Psoas muscle (tissue), 8 donors: Measurements from ENCODE around the gene PRPS2. TPM values are rescaled to one million over a fixed set of nuclear protein-coding genes. Genes with fewer than 3 reads are reported as not detected.

Source experiments
- ATAC-seq, 4 donors: fragments of 200-7000 bp; cut with Tn5 transposase; one replicate each; pipeline ENCODE4 v1.9.1; 2020; ENCODE audit warnings: moderate library complexity in 3 of 4, mild to moderate bottlenecking in 2 of 4
- DNase-seq, 2 donors: peaks; one replicate each; pipeline ENCODE4 v3.0.0-alpha.2; 2020
- H3K27ac ChIP-seq: fragments of 200-600 bp; one replicate; pipeline ENCODE4 v1.8.0; 2022
- H3K27me3 ChIP-seq, 3 donors: fragments of 200-600 bp in 1 of 3; one replicate each; pipeline versions ENCODE4 v1.6.1 to v1.8.0; 2013 to 2022; ENCODE audit warnings: low read length in 2 of 3, mild to moderate bottlenecking in 2 of 3, moderate library complexity in 1 of 3; ENCODE audit not compliant: insufficient read depth in 3 of 3
- H3K36me3 ChIP-seq, 2 donors: fragments of 200-600 bp in 1 of 2; one replicate each; pipeline versions ENCODE4 v1.6.1 to v1.8.0; 2013 to 2022; ENCODE audit warnings: low read depth in 1 of 2, mild to moderate bottlenecking in 1 of 2, moderate library complexity in 1 of 2; ENCODE audit not compliant: insufficient read depth in 1 of 2
- H3K4me1 ChIP-seq: fragments of 200-600 bp; one replicate; pipeline ENCODE4 v1.8.0; 2022
- H3K4me3 ChIP-seq: fragments of 200-600 bp; one replicate; pipeline ENCODE4 v1.8.0; 2022; ENCODE audit warnings: mild to moderate bottlenecking
- H3K9me3 ChIP-seq: fragments of 200-600 bp; one replicate; pipeline ENCODE4 v1.8.0; 2022
- CTCF ChIP-seq: fragments of 200-600 bp; IDR thresholded peaks from one replicate; pipeline ENCODE4 v1.8.0; 2022; ENCODE audit warnings: antibody characterized with exemption
- WGBS, 3 donors: extraction: QIAGEN DNeasy Blood & Tissue Kit; methylation state at CpG; one replicate each; pipeline versions ENCODE4 v1.1.6 to v1.1.7; 2013; 5-methylcytosine and 5-hydroxymethylcytosine counted together
- intact Hi-C, 2 donors: fragments of 100-400 bp; cut with DNase I; formaldehyde crosslinking; loops; one replicate each; pipeline versions ENCODE4 v1.11.0 to v1.14.2; 2022
- polyA plus RNA-seq, 3 donors: library from polyadenylated mRNA; stranded (reverse); fragments of 200-250 nt; gene quantifications; one replicate each; pipeline ENCODE4 v1.2.3, GENCODE V29; 2013
- total RNA-seq, 4 donors: library from RNA; stranded (reverse); fragmentation: NEBNext Ultra II Directional in 2 of 4; extraction: Animal tissue kit (Norgen Biotek cat#: 25700) in 2 of 4; gene quantifications; one replicate each; pipeline versions ENCODE4 v1.2.1 to v1.2.4, GENCODE V29; 2021 to 2023
- donor health status: healthy with polysubstance abuse.
- donor health status: DM: no; HTN: no; CAD: no; lungs with moderate emphysema.
- donor health status: Bipolar disorder and iron deficiency.
- donor health status: healthy.
- donor health status: DM: yes; HTN: yes; CAD: no.
- donor health status: DM: no; HTN: no; CAD: no.
- donor health status: DM: no; HTN: no; CAD: no.
- donor health status: DM: yes; HTN: yes; CAD: no.

Gene PRPS2
- total and polyA plus RNA-seq, 7 donors: 0.97 to 3.5 (median 1.9) TPM

- H3K27ac ChIP-seq: no peak overlapping the region
- DNase-seq: no peak
- no peaks in the 10 kb centered on the region for H3K27me3 ChIP-seq
- no peak for TF ChIP-seq CTCF
- no peaks in the 10 kb centered on the region for H3K9me3 ChIP-seq
- H3K36me3 ChIP-seq: no peaks in the 10 kb centered on the region
- ATAC-seq: no peak
- no peaks in the 10 kb centered on the region for H3K4me1 ChIP-seq
- 81 to 93% (median 82%) methylated on average over 5 of the region's 5 CpGs for WGBS, 3 donors
- H3K4me3 ChIP-seq: no peak overlapping the region
- intact Hi-C loops: no loop called here
These were observed 11.5 kb downstream of the PRPS2 start for GRCh38 chrX:12802741-12803140.

GRCh38 chrX:12804655-12805054 is 13.4 kb downstream of the PRPS2 start:
- no peaks in the 10 kb centered on the region for H3K36me3 ChIP-seq

GRCh38 chrX:12805333-12805732 is 14.1 kb downstream of the PRPS2 start:
- no peak for TF ChIP-seq CTCF
- WGBS, 3 donors: 78 to 95% (median 90%) methylated on average over 6 of the region's 6 CpGs

More at GRCh38 chrX:12804655-12805054, 13.4 kb downstream of the PRPS2 start:
- no peaks in the 10 kb centered on the region for H3K4me1 ChIP-seq
- H3K27me3 ChIP-seq: no peaks in the 10 kb centered on the region
- H3K9me3 ChIP-seq: no peaks in the 10 kb centered on the region
- no peak for DNase-seq
- no peak overlapping the region for H3K4me3 ChIP-seq
- WGBS, 3 donors: 55 to 70% (median 62%) methylated on average over 2 of the region's 2 CpGs
- no peak overlapping the region for H3K27ac ChIP-seq
- no peak for ATAC-seq
- intact Hi-C loops: no loop called here
- TF ChIP-seq CTCF: no peak

GRCh38 chrX:12811658-12812057 is 20.4 kb downstream of the PRPS2 start:
- H3K9me3 ChIP-seq: no peaks in the 10 kb centered on the region
- intact Hi-C loops: loop anchor here in 1 of 2 donors (10.0 kb wide), 1 partner anchor 693 kb away; no protein-coding TSS in a partner anchor
- H3K4me1 ChIP-seq: no peaks in the 10 kb centered on the region
- no peaks in the 10 kb centered on the region for H3K27me3 ChIP-seq
- no peak for TF ChIP-seq CTCF
- whole genome bisulfite sequencing, 3 donors: 75 to 87% (median 80%) methylated on average over 7 to 8 of the region's 8 CpGs
- no peaks in the 10 kb centered on the region for H3K36me3 ChIP-seq
- no peak for DNase-seq
- no peak overlapping the region for H3K27ac ChIP-seq
- no peak overlapping the region for H3K4me3 ChIP-seq
- no peak for ATAC-seq

More at GRCh38 chrX:12805333-12805732, 14.1 kb downstream of the PRPS2 start:
- intact Hi-C loops: no loop called here
- no peaks in the 10 kb centered on the region for H3K36me3 ChIP-seq
- H3K27me3 ChIP-seq: no peaks in the 10 kb centered on the region
- no peak overlapping the region for H3K4me3 ChIP-seq
- ATAC-seq (no peak), DNase-seq (no peak)
- no peaks in the 10 kb centered on the region for H3K4me1 ChIP-seq
- H3K9me3 ChIP-seq: no peaks in the 10 kb centered on the region
- no peak overlapping the region for H3K27ac ChIP-seq

- H3K9me3 ChIP-seq: no peaks in the 10 kb centered on the region
- H3K27ac ChIP-seq: no peak overlapping the region
- intact Hi-C loops: loop anchor here in 1 of 2 donors (10.0 kb wide), 1 partner anchor 690 kb away; no protein-coding TSS in a partner anchor
- H3K4me3 ChIP-seq: no peak overlapping the region
- WGBS, 3 donors: 24 to 32% (median 30%) methylated on average over 4 of the region's 4 CpGs
- DNase-seq (no peak), ATAC-seq (no peak)
- H3K4me1 ChIP-seq: no peaks in the 10 kb centered on the region
- peak; percentile 31 for TF ChIP-seq CTCF
- H3K36me3 ChIP-seq: no peaks in the 10 kb centered on the region
- peaks cover 0 to 3% (median 0%) of the 10 kb centered on the region in 3 donors for H3K27me3 ChIP-seq
These were observed 23.2 kb downstream of the PRPS2 start for GRCh38 chrX:12814420-12814819.
